Cerebellar cortex (tissue), 1 donor: ENCODE data around the gene AP4S1.
A peak's percentile ranks its signal among the peaks of the same experiment; 100 is the strongest.
"Not testable (repeated sequence)": the region's sequence is repeated elsewhere in the genome, so short reads cannot be mapped to it uniquely, and the experiment has no call there.

Experiments used
- DNase-seq: peaks from one replicate; pipeline ENCODE4 v3.0.0-alpha.2; 2015; ENCODE audit warnings: low spot score

The AP4S1 gene

GRCh38 chr14:31025367-31026076 is at the start of gene AP4S1:
AP4S1 (plus strand) TSS chr14:31025649; CDS start chr14:31066197, 40,548 bp downstream.
- DNase-seq: peak; percentile 40

- DNase-seq: no peak
Measured at GRCh38 chr14:30977752-30978151, 47.7 kb upstream of the AP4S1 start.

- DNase-seq: peak; percentile 65
Measured at GRCh38 chr14:30980106-30980704, 45.2 kb upstream of the AP4S1 start.

- DNase-seq: no peak
Measured at GRCh38 chr14:30980980-30981379, 44.5 kb upstream of the AP4S1 start.

GRCh38 chr14:30982533-30982932 is 42.9 kb upstream of the AP4S1 start:
- DNase-seq: no peak

GRCh38 chr14:30983858-30984257 is 41.6 kb upstream of the AP4S1 start:
- no peak for DNase-seq

GRCh38 chr14:30985796-30986195 is 39.7 kb upstream of the AP4S1 start:
- DNase-seq: no peak

GRCh38 chr14:30988509-30988908 is 36.9 kb upstream of the AP4S1 start:
- DNase-seq: no peak

- no peak for DNase-seq
Measured at GRCh38 chr14:30990770-30991169, 34.7 kb upstream of the AP4S1 start.

GRCh38 chr14:30991408-30991807 is 34.0 kb upstream of the AP4S1 start:
- DNase-seq: no peak

GRCh38 chr14:30993071-30993470 is 32.4 kb upstream of the AP4S1 start:
- no peak for DNase-seq

GRCh38 chr14:30994681-30995620 is 30.5 kb upstream of the AP4S1 start:
- no peak for DNase-seq

GRCh38 chr14:30995689-30996088 is 29.8 kb upstream of the AP4S1 start:
- DNase-seq: no peak

- DNase-seq: no peak
Measured at GRCh38 chr14:30996892-30997659, 28.4 kb upstream of the AP4S1 start.

- no peak for DNase-seq
Measured at GRCh38 chr14:30998100-30998706, 27.2 kb upstream of the AP4S1 start.

- DNase-seq: no peak
Measured at GRCh38 chr14:30999038-30999773, 26.2 kb upstream of the AP4S1 start.

- DNase-seq: no peak
Measured at GRCh38 chr14:31000629-31001338, 24.7 kb upstream of the AP4S1 start.

- no peak for DNase-seq
Measured at GRCh38 chr14:31001339-31001658, 24.1 kb upstream of the AP4S1 start.

- DNase-seq: no peak
Measured at GRCh38 chr14:31003284-31003683, 22.2 kb upstream of the AP4S1 start.

- DNase-seq: not testable (repeated sequence)
Measured at GRCh38 chr14:31004007-31004406, 21.4 kb upstream of the AP4S1 start.
